ENCODE measurements around the gene PCSK2.

PCSK2 gene

GRCh38 chr20:17343656-17344452, 117.0 kb downstream of the PCSK2 start:
- no peak for DNase-seq

DNA sequence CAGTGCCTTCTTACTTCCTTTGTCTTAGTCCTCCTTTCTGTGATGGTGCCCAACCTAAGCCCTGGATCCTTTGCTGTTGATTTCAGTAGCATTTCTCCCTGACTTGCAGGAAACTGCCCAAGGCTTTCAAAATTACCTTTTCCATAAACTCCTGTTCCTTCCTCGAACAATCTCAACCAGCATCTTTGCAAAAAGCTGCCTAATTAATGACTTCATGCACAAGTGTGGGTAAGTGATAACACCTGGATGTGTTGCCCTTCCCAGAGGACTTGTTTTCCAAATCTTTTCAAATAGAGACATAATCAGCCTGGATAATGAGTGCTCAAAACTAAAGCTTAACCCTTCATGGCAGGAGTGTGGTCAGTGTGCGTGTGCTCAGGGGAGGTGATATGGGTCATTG, 118.0 kb downstream of the PCSK2 start:
- no peak for DNase-seq

GRCh38 chr20:17345321-17345720, 118.5 kb downstream of the PCSK2 start:
- DNase-seq = no peak

- no peak for DNase-seq
Measured at GRCh38 chr20:17350321-17350720, 123.5 kb downstream of the PCSK2 start.

GRCh38 chr20:17357238-17357637, 130.4 kb downstream of the PCSK2 start:
- DNase-seq = no peak

GRCh38 chr20:17358854-17359253, 132.0 kb downstream of the PCSK2 start:
- no peak for DNase-seq

- no peak for DNase-seq
Measured at GRCh38 chr20:17364681-17365080, 137.8 kb downstream of the PCSK2 start.

- DNase-seq = no peak
Measured at GRCh38 chr20:17365831-17366230, 139.0 kb downstream of the PCSK2 start.

DNA sequence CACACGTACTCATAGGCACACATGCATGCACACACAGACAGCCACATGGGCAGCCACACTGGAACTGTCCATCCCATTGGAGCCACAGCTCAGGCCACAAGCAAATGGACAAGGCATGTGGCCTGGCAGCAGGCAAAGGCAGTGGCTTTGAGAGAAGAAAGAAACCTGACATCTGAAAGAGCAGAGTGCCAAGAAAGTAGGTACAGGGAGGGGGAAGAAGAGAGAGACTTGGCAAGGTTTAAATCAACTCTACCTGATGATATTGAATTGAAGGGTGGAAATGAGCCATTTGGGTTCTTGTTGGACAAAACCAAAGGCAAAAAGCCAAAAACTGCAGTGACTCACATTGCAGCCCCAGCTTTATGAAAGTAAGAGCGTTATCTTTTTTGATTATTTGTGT, 142.7 kb downstream of the PCSK2 start:
- DNase-seq = no peak

DNA sequence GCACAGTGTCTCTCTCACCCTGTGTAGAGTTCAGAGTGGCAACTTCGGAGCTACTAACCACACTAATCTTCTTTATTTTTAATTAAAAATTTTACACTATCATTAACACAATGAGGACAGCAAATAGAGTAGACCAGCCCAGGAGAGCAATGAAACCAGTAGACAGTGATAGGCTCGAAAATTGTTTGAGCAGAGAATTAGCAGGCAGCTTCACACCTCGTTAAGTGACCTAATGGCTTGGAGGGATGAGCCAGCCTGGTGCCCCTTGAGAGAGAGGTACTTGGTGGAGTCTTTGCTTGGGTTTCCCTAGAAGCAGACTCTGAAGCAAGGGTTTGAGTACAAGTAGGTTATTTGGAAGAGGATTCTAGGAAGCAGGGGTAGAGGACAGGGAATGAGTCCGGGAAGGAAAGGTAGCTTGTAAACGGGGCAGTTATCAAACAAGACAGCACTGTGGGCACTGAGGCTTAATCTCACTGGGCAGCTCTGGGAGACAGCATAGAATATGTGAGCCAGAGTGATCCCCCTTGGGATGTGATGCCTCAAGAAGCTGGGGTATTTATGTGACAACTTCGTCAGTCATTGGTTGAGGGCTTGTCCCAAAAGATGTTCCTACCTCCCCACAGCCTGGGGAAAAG, 146.1 kb downstream of the PCSK2 start:
- DNase-seq = no peak

DNA sequence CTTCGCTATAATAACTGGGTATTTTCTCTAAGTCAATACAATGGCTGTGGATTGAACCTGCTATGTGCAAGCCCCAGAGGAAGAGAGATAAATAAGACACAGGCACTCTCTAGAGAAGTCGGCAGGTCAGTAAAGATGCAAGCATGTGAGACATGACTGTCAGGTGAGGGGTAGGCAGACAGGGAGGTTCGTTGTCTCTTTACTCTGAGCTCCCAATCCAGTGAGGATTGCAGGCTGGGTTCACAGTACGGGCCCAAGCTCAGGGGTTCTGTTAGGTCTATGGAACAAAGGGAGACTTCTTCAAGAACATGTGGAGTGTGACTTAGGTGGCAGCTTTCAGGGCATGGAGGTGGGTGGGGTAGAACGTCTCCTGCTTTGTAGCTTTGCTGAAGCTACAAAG, 147.2 kb downstream of the PCSK2 start:
- no peak for DNase-seq

- DNase-seq = no peak
Measured at GRCh38 chr20:17376031-17376430, 149.2 kb downstream of the PCSK2 start.

GRCh38 chr20:17377231-17377630, 150.4 kb downstream of the PCSK2 start:
- DNase-seq = no peak

DNA sequence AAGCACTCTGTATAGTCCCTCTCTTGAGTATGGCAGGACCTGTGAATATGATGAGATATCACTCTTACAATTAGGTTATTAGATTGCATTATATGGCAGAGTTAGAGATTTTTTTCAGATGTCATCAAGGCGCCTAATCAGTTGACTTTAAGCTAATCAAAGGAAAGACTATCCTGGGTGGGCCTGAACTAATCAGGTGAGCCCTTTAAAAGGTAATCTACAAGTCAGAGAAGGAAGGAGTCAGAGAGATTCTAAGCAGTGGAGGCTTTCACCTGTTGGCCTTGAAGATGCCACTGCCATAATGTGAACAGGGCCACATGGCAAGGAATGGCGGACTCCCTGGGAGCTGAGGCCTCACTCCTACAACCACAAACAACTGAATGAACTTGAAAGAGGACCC, 152.8 kb downstream of the PCSK2 start:
- no peak for DNase-seq

DNA sequence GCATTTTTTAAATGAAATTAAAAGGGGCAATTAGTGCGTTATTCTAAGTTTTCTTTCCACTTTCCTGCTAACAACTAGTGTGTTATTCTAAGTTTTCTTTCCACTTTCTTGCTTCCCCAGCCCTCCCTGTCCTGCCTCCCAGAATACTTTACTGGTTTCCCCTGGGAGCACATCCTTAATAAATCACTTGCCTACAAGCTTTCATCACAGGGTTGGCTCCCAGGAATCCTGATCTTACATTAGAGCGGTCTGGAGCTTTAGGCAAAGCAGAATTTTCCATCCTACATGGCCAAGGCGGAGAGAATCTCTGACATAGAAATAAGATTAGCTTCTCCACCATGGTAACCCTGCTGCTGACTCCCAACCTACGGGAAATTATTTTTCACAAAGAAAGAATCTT, 154.0 kb downstream of the PCSK2 start:
- DNase-seq = no peak

- no peak for DNase-seq
Measured at GRCh38 chr20:17381724-17382123, 154.9 kb downstream of the PCSK2 start.

GRCh38 chr20:17385798-17386197, 159.0 kb downstream of the PCSK2 start:
- DNase-seq = no peak

GRCh38 chr20:17390655-17391054, 163.8 kb downstream of the PCSK2 start:
- DNase-seq = no peak

DNA sequence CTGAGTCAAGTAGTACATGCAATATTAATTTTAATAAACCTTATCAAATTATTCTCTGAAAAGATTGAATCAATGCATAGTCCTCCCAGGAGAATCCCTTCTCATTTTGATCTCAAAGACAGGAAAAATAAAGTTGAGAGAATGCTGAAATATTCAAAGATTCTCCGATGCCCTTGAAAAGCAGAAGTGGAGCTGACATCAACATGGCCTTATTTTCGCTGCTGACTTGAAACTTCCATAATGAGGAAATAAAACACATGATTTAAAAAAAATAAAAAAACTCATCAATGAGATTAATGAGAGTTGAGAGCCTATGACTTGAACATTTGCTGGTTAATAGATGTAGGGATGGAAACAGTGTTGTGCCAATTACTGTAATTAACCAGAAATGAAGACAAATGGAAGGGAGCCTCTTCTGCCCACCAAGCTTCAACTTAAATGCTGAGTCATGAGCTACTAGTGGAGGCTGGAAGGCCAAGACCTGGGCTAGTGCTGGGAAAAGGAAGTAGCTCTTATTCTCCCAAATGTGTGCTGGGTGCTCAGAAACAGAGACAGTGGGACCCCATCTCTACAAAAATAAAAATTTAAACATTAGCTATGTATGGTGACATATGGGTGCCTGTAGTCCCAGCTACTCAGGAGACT, 164.4 kb downstream of the PCSK2 start:
- no peak for DNase-seq

DNA sequence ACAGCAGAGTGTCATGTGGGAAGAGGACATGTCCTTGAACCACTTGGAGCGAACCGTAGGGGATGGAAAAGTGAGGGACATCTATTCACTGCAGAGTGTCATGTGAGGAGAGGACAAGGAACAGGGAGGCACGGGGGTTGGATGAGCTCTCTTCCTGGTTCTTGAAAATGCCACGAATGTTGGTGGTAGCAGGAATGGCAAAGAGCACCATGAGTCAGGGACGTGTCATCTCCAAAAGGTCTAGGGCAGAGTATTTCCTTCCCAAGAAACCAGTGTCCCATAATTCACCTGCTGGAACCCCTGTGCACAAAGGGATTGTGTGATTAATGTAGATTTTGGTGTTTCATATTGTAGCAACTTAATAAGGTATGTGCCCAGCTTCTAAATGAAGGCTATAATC, 167.6 kb downstream of the PCSK2 start:
- no peak for DNase-seq

- no peak for DNase-seq
Measured at GRCh38 chr20:17395729-17396128, 168.9 kb downstream of the PCSK2 start.

- no peak for DNase-seq
Measured at GRCh38 chr20:17399303-17399985, 172.6 kb downstream of the PCSK2 start.

- DNase-seq = no peak
Measured at GRCh38 chr20:17403461-17403860, 176.6 kb downstream of the PCSK2 start.

All from CD4-positive, alpha-beta T cell treated with Interleukin-17A for 1 hour (primary cell).